ENCODE measurements around the gene P2RY8. TPM values are rescaled to one million over a fixed set of nuclear protein-coding genes. Genes with fewer than 3 reads are reported as not detected.
"Not testable (repeated sequence)": the region's sequence is repeated elsewhere in the genome, so short reads cannot be mapped to it uniquely, and the experiment has no call there.

The P2RY8 gene
- total RNA-seq, 3 donors from 2014 or later: 0.87 to 2.0 (median 2.0) TPM

- TF ChIP-seq CTCF (IDR thresholded peaks at IDR 0.05): no peak
- intact Hi-C loops (cut with DNase I, micrococcal nuclease): loop anchor here in 1 of 2 donors (10.0 kb wide), 1 partner anchor 114 kb away; no protein-coding TSS in a partner anchor
- no peak overlapping the region for H3K4me3 ChIP-seq
- ATAC-seq (no peak), DNase-seq (no peak)
- H3K36me3 ChIP-seq (ENCODE audit: low read depth): no peaks in the 10 kb centered on the region
- H3K4me1 ChIP-seq (ENCODE audit: low read depth): no peaks in the 10 kb centered on the region
- H3K9me3 ChIP-seq: no peaks in the 10 kb centered on the region
Observed at GRCh38 chrX:1578511-1579173, 41.7 kb upstream of the P2RY8 start.

- intact Hi-C loops (cut with DNase I, micrococcal nuclease): loop anchor here in 1 of 2 donors (10.0 kb wide), 1 partner anchor 113 kb away; no protein-coding TSS in a partner anchor
- DNase-seq (no peak), ATAC-seq (no peak)
- Histone ChIP-seq H3K9me3 (no peaks in the 10 kb centered on the region), H3K36me3 (ENCODE audit: low read depth) (no peaks in the 10 kb centered on the region), H3K4me3 (no peak overlapping the region), H3K4me1 (ENCODE audit: low read depth) (no peaks in the 10 kb centered on the region)
- no peak for TF ChIP-seq CTCF (IDR thresholded peaks at IDR 0.05)
Observed at GRCh38 chrX:1577845-1578244, 40.9 kb upstream of the P2RY8 start.

- intact Hi-C loops (cut with DNase I, micrococcal nuclease): loop anchor here in 1 of 2 donors (10.0 kb wide), 1 partner anchor 112 kb away; no protein-coding TSS in a partner anchor
- TF ChIP-seq CTCF (IDR thresholded peaks at IDR 0.05): no peak
- no peak for DNase-seq
- no peak for ATAC-seq
- no peaks in the 10 kb centered on the region for H3K9me3 ChIP-seq
- no peak overlapping the region for H3K4me3 ChIP-seq
- H3K4me1 ChIP-seq (ENCODE audit: low read depth): no peaks in the 10 kb centered on the region
- no peaks in the 10 kb centered on the region for H3K36me3 ChIP-seq (ENCODE audit: low read depth)
Observed at GRCh38 chrX:1576201-1576992, 39.4 kb upstream of the P2RY8 start.

- intact Hi-C loops (cut with DNase I, micrococcal nuclease): loop anchor here in 1 of 2 donors (10.0 kb wide), 1 partner anchor 109 kb away; no protein-coding TSS in a partner anchor
- DNase-seq; ATAC-seq; H3K36me3 ChIP-seq (ENCODE audit: low read depth); H3K4me1 ChIP-seq (ENCODE audit: low read depth); H3K4me3 ChIP-seq; H3K9me3 ChIP-seq: not testable (repeated sequence)
Observed at GRCh38 chrX:1574181-1574580, 37.2 kb upstream of the P2RY8 start.

- Histone ChIP-seq H3K9me3 (no peaks in the 10 kb centered on the region), H3K36me3 (ENCODE audit: low read depth) (no peaks in the 10 kb centered on the region), H3K4me1 (ENCODE audit: low read depth) (no peaks in the 10 kb centered on the region), H3K4me3 (no peak overlapping the region)
- ATAC-seq (no peak), DNase-seq (no peak)
- no peak for TF ChIP-seq CTCF (IDR thresholded peaks at IDR 0.05)
- intact Hi-C loops (cut with DNase I, micrococcal nuclease): no loop called here
Observed at GRCh38 chrX:1564750-1565683, 28.0 kb upstream of the P2RY8 start.

GRCh38 chrX:1564077-1564476 is 27.1 kb upstream of the P2RY8 start:
- H3K4me3 ChIP-seq; DNase-seq; intact Hi-C loops (cut with DNase I, micrococcal nuclease); H3K4me1 ChIP-seq (ENCODE audit: low read depth); H3K9me3 ChIP-seq; H3K36me3 ChIP-seq (ENCODE audit: low read depth); ATAC-seq: not testable (repeated sequence)

All from mucosa of descending colon (tissue), 3 donors.